NB4 (cell line): ENCODE data around the gene BCAT1.

Experiments
- DNase-seq: peaks from one replicate; pipeline ENCODE4 v3.0.0; 2010; ENCODE audit warnings: low read depth
- H3K4me3 ChIP-seq: one replicate; pipeline ENCODE4 v1.5.1; 2011; ENCODE audit warnings: mild to moderate bottlenecking, low read depth, low read length, moderate library complexity
- MYC ChIP-seq: IDR thresholded peaks from 2 replicates; pipeline ENCODE4 v1.6.1; 2011; ENCODE audit warnings: low read depth, low read length
- POLR2A ChIP-seq: IDR thresholded peaks from 2 replicates; pipeline ENCODE4 v1.6.1; 2011; ENCODE audit warnings: mild to moderate bottlenecking; ENCODE audit not compliant: insufficient read length; ENCODE audit errors: extremely low read depth
- TF ChIP-seq, protein P1 (sequence below): IDR thresholded peaks from 2 replicates; pipeline ENCODE4 v1.6.1; 2011; ENCODE audit warnings: low read depth, low read length
- TF ChIP-seq, protein P2 (sequence below): IDR thresholded peaks from one replicate; pipeline ENCODE4 v1.5.1; 2012; ENCODE audit warnings: low read depth, low read length

Gene BCAT1

DNA sequence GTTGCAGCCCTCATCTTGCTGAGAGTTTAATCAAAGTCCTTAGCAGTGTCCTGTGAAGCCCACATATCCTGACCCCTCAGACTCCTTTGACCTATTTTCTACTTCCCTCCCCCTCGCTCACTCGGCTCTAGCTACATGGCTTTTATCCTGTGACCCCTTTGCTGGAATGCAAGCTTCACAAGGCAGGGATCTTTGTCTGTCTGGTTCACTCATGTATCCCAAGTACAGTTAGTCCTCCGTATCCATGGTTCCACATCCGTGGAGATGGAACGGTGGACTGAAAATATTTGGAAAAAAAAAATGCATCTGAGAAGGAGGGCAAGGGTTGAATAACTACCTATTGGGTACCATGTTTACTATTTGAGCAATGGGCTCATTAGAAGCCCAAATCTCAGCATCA, 173.8 kb downstream of the BCAT1 start:
- H3K4me3 ChIP-seq = no peak overlapping the region
- TF ChIP-seq, protein P1, sequence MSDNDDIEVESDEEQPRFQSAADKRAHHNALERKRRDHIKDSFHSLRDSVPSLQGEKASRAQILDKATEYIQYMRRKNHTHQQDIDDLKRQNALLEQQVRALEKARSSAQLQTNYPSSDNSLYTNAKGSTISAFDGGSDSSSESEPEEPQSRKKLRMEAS = no peak
- TF ChIP-seq, protein P2, sequence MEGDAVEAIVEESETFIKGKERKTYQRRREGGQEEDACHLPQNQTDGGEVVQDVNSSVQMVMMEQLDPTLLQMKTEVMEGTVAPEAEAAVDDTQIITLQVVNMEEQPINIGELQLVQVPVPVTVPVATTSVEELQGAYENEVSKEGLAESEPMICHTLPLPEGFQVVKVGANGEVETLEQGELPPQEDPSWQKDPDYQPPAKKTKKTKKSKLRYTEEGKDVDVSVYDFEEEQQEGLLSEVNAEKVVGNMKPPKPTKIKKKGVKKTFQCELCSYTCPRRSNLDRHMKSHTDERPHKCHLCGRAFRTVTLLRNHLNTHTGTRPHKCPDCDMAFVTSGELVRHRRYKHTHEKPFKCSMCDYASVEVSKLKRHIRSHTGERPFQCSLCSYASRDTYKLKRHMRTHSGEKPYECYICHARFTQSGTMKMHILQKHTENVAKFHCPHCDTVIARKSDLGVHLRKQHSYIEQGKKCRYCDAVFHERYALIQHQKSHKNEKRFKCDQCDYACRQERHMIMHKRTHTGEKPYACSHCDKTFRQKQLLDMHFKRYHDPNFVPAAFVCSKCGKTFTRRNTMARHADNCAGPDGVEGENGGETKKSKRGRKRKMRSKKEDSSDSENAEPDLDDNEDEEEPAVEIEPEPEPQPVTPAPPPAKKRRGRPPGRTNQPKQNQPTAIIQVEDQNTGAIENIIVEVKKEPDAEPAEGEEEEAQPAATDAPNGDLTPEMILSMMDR = no peak
- TF ChIP-seq POLR2A = no peak
- TF ChIP-seq MYC = no peak
- no peak for DNase-seq

DNA sequence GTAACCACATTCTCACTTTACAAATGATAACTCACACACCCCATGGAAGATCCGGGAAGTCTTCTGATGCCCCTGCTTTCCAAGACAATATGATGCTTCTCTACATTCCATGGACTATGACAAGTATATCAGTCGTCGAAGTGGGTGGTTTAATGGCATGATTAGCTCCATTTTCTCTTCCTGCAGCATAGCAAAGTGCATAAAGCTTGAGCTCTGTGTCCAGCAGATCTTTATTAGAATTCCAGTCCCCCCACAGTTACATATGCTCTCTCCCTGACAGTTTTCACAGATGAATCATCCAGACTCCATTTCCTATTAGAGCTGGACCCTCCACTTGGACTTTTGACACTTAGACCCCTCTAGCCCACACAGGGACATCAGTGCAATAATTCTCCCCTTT, 174.9 kb downstream of the BCAT1 start:
- no peak for DNase-seq
- H3K4me3 ChIP-seq = no peak overlapping the region
- TF ChIP-seq, protein P1 = no peak
- no peak for TF ChIP-seq POLR2A
- TF ChIP-seq, protein P2 = no peak
- no peak for TF ChIP-seq MYC

DNA sequence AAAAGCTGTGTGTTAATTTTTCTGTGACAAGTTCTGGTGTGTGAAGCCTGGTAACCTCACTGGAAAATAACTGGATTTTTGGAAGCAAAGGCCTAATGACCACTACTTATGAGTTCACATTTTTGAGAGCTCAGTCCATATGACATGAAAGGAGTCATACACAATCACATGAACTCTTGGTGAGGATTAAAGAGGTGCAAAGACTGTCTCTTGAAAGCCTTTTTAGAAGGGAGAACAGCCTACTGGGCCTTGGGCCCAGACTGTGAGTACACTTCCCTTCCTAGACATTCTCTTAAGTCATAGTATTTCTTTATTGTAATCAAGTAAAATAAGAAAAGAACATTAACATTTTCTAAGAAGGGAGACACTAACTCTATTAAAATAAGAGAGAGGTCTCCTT, 176.1 kb downstream of the BCAT1 start:
- TF ChIP-seq, protein P1 = no peak
- TF ChIP-seq POLR2A (no peak), MYC (no peak)
- TF ChIP-seq, protein P2 = no peak
- DNase-seq = no peak
- H3K4me3 ChIP-seq = no peak overlapping the region

DNA sequence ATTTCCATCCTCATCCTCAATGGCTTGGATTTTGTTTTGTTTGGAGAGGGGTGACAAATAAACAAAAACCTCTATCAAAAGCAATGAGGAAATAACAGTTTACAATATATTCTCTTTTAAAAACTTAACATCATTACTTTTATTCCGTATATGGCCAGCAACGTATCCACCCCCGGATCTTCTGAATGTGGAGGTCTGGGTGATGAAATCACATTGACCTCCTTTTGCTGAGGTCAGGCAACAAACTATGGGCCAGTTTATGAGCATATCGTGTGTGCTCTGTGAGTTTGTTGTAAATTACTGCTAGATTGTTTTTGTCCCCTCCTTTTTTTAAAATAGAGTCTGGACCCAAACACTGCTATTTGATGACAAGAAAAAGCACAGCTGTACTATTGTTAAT, 178.1 kb downstream of the BCAT1 start:
- TF ChIP-seq POLR2A = no peak
- no peak overlapping the region for H3K4me3 ChIP-seq
- no peak for DNase-seq

DNA sequence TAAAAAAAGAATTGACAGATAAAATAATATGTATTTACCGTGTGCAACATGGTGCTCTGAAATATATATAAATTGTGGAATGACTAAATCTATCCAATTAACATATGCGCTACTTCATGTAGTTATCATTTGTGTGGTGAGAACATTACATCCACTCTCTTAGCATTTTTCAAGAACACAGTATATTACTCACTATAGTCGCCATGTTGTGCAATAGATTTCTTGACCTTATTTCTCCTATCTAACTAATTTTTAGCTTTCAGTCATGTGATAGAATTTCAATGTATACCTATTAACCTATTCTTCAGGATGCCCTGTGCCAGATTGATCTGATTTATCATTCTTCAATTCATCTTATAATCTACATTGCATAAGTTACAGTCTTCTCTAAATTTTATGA, 178.6 kb downstream of the BCAT1 start:
- DNase-seq = no peak
- TF ChIP-seq POLR2A = no peak
- TF ChIP-seq, protein P2 = no peak
- TF ChIP-seq, protein P1 = no peak
- H3K4me3 ChIP-seq = no peak overlapping the region

DNA sequence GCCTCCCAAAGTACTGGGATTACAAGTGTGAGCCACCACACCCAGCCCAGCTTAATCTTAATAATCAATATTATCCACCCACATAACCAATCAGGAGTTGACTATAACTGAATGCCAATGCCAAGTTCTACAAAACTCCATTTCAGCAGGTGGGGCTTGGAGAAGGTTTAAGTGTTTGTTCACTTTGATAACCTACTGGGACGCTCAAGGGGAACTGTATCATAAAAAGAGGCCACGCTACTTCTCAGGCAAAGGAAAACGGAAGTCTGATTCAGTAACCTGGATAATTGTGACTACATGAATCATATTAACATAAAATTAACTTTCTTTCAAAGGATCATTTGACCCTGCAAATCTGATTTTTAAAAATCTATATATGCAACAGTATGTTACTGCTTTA, 179.2 kb downstream of the BCAT1 start:
- TF ChIP-seq MYC (no peak), POLR2A (no peak)
- TF ChIP-seq, protein P2 = no peak
- TF ChIP-seq, protein P1 = no peak
- H3K4me3 ChIP-seq = no peak overlapping the region
- DNase-seq = no peak
